Measurements from ENCODE around the gene GPR32. TPM values are rescaled to one million over a fixed set of nuclear protein-coding genes. Genes with fewer than 3 reads are reported as not detected.
A peak's percentile ranks its signal among the peaks of the same experiment; 100 is the strongest.

The GPR32 gene
- total RNA-seq, 3 donors from 2014 or later (not counting 1 experiment from before 2014, with no cell fraction given), result not detected

DNA sequence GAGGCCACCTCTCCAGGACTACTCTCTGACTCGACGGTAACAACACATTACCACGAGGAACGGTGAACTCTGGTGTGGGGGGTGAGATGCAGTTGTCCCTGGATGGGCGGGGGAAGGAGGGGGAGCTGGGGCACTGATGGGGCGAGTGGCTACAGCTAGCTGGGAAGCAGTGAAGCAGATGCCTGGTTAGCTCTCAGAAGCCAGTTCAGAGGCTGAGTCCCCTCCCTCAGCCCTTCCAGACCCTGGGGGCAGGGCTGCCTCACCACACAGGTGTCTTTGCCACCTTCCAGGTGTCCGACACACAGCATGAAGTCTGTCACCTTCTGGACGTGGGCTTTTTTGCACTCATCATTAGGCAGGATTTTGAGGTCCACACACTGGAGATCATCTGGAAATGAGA is 49.4 kb downstream of the GPR32 start:
- Histone ChIP-seq H3K4me1 (ENCODE audit: control insufficient read depth, insufficient read depth, low read length) (peaks cover 18% of the 10 kb centered on the region), H3K4me3 (ENCODE audit: low read length) (no peak overlapping the region), H3K36me3 (ENCODE audit: control insufficient read depth, insufficient read depth, low read length) (no peaks in the 10 kb centered on the region), H3K27ac (ENCODE audit: low read length) (no peak overlapping the region), H3K9me3 (ENCODE audit: control insufficient read depth, insufficient read depth, low read length) (no peaks in the 10 kb centered on the region), H3K27me3 (ENCODE audit: control insufficient read depth, insufficient read depth, low read length) (peaks cover 15% of the 10 kb centered on the region)
- H3K9me3 Mint-ChIP-seq, result no peaks in the 10 kb centered on the region
- no peaks in the 10 kb centered on the region for H3K36me3 Mint-ChIP-seq
- intact Hi-C loops (cut with micrococcal nuclease), result no loop called here
- no peak overlapping the region for H3K4me3 Mint-ChIP-seq
- ATAC-seq (no peak), DNase-seq (no peak)
- TF ChIP-seq, protein P1, sequence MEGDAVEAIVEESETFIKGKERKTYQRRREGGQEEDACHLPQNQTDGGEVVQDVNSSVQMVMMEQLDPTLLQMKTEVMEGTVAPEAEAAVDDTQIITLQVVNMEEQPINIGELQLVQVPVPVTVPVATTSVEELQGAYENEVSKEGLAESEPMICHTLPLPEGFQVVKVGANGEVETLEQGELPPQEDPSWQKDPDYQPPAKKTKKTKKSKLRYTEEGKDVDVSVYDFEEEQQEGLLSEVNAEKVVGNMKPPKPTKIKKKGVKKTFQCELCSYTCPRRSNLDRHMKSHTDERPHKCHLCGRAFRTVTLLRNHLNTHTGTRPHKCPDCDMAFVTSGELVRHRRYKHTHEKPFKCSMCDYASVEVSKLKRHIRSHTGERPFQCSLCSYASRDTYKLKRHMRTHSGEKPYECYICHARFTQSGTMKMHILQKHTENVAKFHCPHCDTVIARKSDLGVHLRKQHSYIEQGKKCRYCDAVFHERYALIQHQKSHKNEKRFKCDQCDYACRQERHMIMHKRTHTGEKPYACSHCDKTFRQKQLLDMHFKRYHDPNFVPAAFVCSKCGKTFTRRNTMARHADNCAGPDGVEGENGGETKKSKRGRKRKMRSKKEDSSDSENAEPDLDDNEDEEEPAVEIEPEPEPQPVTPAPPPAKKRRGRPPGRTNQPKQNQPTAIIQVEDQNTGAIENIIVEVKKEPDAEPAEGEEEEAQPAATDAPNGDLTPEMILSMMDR (IDR thresholded peaks at IDR 0.05), result no peak
- H3K27ac Mint-ChIP-seq, result no peak overlapping the region
- 30% methylated on average over 8 of the region's 8 CpGs for WGBS (ENCODE audit: insufficient coverage)
- peaks cover 67 to 71% of the 10 kb centered on the region in 2 donors for H3K27me3 Mint-ChIP-seq (ENCODE audit: low read depth in 2 of 2)
- peaks cover 6 to 20% of the 10 kb centered on the region in 2 donors for H3K4me1 Mint-ChIP-seq

GRCh38 chr19:50820086-50820485 is 49.8 kb downstream of the GPR32 start:
- Histone ChIP-seq H3K4me1 (ENCODE audit: control insufficient read depth, insufficient read depth, low read length) (peaks cover 18% of the 10 kb centered on the region), H3K27ac (ENCODE audit: low read length) (no peak overlapping the region), H3K9me3 (ENCODE audit: control insufficient read depth, insufficient read depth, low read length) (no peaks in the 10 kb centered on the region), H3K27me3 (ENCODE audit: control insufficient read depth, insufficient read depth, low read length) (peaks cover 15% of the 10 kb centered on the region), H3K36me3 (ENCODE audit: control insufficient read depth, insufficient read depth, low read length) (no peaks in the 10 kb centered on the region), H3K4me3 (ENCODE audit: low read length) (no peak overlapping the region)
- Mint-ChIP-seq H3K9me3 (no peaks in the 10 kb centered on the region), H3K4me3 (no peak overlapping the region), H3K36me3 (no peaks in the 10 kb centered on the region), H3K4me1 (peaks cover 6 to 20% of the 10 kb centered on the region in 2 donors), H3K27ac (peak overlapping the region in 1 of 2 donors; percentile 7), H3K27me3 (ENCODE audit: low read depth in 2 of 2) (peaks cover 62 to 67% of the 10 kb centered on the region in 2 donors)
- TF ChIP-seq, protein P1 (IDR thresholded peaks at IDR 0.05), result no peak
- intact Hi-C loops (cut with micrococcal nuclease), result no loop called here
- WGBS (ENCODE audit: insufficient coverage), result 10% methylated on average over 15 of the region's 15 CpGs
- ATAC-seq (no peak), DNase-seq (no peak)

- Mint-ChIP-seq H3K27ac (peak overlapping the region in 1 of 2 donors; percentile 7), H3K4me3 (no peak overlapping the region), H3K4me1 (peaks cover 6 to 20% of the 10 kb centered on the region in 2 donors), H3K27me3 (ENCODE audit: low read depth in 2 of 2) (peaks cover 61% of the 10 kb centered on the region in 2 donors), H3K9me3 (no peaks in the 10 kb centered on the region), H3K36me3 (no peaks in the 10 kb centered on the region)
- WGBS (ENCODE audit: insufficient coverage), result 7% methylated on average over 16 of the region's 21 CpGs
- no peak for DNase-seq
- no peak overlapping the region for H3K27ac ChIP-seq (ENCODE audit: low read length)
- intact Hi-C loops (cut with micrococcal nuclease), result no loop called here
- H3K36me3 ChIP-seq (ENCODE audit: control insufficient read depth, insufficient read depth, low read length), result no peaks in the 10 kb centered on the region
- TF ChIP-seq, protein P1 (IDR thresholded peaks at IDR 0.05), result no peak
- H3K27me3 ChIP-seq (ENCODE audit: control insufficient read depth, insufficient read depth, low read length), result peaks cover 15% of the 10 kb centered on the region
- no peak overlapping the region for H3K4me3 ChIP-seq (ENCODE audit: low read length)
- ATAC-seq, result no peak
- H3K4me1 ChIP-seq (ENCODE audit: control insufficient read depth, insufficient read depth, low read length), result peaks cover 18% of the 10 kb centered on the region
- H3K9me3 ChIP-seq (ENCODE audit: control insufficient read depth, insufficient read depth, low read length), result no peaks in the 10 kb centered on the region
These were observed 50.4 kb downstream of the GPR32 start for GRCh38 chr19:50820549-50821247.

DNA sequence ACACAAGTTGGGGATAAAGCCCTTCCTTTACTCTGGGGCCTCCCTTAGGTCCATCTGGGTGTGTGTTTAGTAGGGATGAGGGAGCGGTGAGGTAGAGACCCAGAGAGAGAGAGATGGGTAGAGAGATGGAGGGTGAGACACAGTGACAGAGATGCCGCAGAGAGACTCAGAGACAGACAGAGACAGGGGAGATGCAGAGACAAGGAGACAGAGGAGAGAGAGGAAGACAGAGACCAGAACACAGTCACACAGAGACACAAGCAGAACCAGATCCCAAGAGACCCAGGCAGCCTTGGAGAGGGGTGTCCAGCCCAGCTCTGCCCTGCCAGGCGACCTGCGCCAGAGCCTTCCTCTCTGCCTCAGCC is 51.0 kb downstream of the GPR32 start:
- H3K27me3 Mint-ChIP-seq (ENCODE audit: low read depth in 2 of 2), result peaks cover 57 to 59% of the 10 kb centered on the region in 2 donors
- Histone ChIP-seq H3K9me3 (ENCODE audit: control insufficient read depth, insufficient read depth, low read length) (no peaks in the 10 kb centered on the region), H3K4me3 (ENCODE audit: low read length) (no peak overlapping the region), H3K27me3 (ENCODE audit: control insufficient read depth, insufficient read depth, low read length) (peaks cover 15% of the 10 kb centered on the region), H3K27ac (ENCODE audit: low read length) (no peak overlapping the region), H3K36me3 (ENCODE audit: control insufficient read depth, insufficient read depth, low read length) (no peaks in the 10 kb centered on the region), H3K4me1 (ENCODE audit: control insufficient read depth, insufficient read depth, low read length) (peaks cover 18% of the 10 kb centered on the region)
- H3K9me3 Mint-ChIP-seq, result no peaks in the 10 kb centered on the region
- no peak overlapping the region for H3K27ac Mint-ChIP-seq
- H3K36me3 Mint-ChIP-seq, result no peaks in the 10 kb centered on the region
- intact Hi-C loops (cut with micrococcal nuclease), result no loop called here
- H3K4me1 Mint-ChIP-seq, result peaks cover 6 to 20% of the 10 kb centered on the region in 2 donors
- H3K4me3 Mint-ChIP-seq, result no peak overlapping the region
- ATAC-seq, result no peak
- WGBS (ENCODE audit: insufficient coverage), result 77% methylated on average over 4 of the region's 4 CpGs
- TF ChIP-seq, protein P1 (IDR thresholded peaks at IDR 0.05), result no peak
- DNase-seq, result no peak

All from natural killer cell (primary cell).